Activated gamma-delta T cell treated with anti-CD3 and anti-CD28 coated beads, Interleukin-2, amount 50 U/mL, for 16 hours (primary cell): ENCODE results near the gene FXR2.

Source experiments
- DNase-seq: peaks from one replicate; pipeline ENCODE4 v3.0.0-alpha.2; 2020; ENCODE audit warnings: low read depth

The FXR2 gene

GRCh38 chr17:7572588-7573323, 41.9 kb downstream of the FXR2 start:
- peak; percentile 98 for DNase-seq

DNA sequence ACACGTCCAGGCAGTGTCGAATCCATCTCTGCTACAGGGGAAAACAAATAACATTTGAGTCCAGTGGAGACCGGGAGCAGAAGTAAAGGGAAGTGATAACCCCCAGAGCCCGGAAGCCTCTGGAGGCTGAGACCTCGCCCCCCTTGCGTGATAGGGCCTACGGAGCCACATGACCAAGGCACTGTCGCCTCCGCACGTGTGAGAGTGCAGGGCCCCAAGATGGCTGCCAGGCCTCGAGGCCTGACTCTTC, 42.4 kb downstream of the FXR2 start:
- DNase-seq = no peak

GRCh38 chr17:7570351-7570750, 44.3 kb downstream of the FXR2 start:
- no peak for DNase-seq

GRCh38 chr17:7569571-7569970, 45.1 kb downstream of the FXR2 start:
- no peak for DNase-seq

DNA sequence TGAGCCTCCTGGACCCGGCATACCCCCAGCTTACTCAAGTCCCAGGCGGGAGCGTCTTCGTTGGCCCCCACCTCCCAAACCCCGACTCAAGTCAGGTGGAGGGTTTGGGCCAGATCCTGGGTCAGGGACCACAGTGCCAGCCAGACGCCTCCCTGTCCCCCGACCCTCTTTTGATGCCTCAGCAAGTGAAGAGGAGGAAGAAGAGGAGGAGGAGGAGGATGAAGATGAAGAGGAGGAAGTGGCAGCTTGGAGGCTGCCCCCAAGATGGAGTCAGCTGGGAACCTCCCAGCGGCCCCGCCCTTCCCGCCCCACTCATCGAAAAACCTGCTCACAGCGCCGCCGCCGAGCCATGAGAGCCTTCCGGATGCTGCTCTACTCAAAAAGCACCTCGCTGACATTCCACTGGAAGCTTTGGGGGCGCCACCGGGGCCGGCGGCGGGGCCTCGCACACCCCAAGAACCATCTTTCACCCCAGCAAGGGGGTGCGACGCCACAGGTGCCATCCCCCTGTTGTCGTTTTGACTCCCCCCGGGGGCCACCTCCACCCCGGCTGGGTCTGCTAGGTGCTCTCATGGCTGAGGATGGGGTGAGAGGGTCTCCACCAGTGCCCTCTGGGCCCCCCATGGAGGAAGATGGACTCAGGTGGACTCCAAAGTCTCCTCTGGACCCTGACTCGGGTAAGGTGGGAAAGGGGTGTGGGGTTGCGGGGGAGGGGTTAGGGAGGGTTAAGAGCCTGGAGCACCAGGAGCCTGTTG, 51.4 kb downstream of the FXR2 start:
- no peak for DNase-seq

- no peak for DNase-seq
Measured at GRCh38 chr17:7562208-7562605, 52.5 kb downstream of the FXR2 start.

GRCh38 chr17:7561589-7562207, 53.0 kb downstream of the FXR2 start, which contains the start of gene SENP3:
Gene SENP3, plus strand, starts transcription at chr17:7561919. Its CDS starts 1,158 bp downstream, at chr17:7563077.
- peak; percentile 80 for DNase-seq

DNA sequence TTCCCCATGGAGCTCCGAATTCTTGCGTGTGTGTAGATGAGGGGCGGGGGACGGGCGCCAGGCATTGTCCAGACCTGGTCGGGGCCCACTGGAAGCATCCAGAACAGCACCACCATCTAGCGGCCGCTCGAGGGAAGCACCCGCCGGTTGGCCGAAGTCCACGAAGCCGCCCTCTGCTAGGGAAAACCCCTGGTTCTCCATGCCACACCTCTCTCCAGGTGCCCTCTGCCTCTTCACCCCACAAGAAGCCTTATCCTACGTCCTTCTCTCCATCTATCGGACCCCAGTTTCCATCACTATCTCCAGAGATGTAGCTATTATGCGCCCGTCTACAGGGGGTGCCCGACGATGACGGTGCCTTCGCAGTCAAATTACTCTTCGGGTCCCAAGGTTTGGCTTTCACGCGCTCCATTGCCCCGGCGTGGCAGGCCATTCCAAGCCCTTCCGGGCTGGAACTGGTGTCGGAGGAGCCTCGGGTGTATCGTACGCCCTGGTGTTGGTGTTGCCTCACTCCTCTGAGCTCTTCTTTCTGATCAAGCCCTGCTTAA, 53.6 kb downstream of the FXR2 start:
- DNase-seq = peak; percentile 75

DNA sequence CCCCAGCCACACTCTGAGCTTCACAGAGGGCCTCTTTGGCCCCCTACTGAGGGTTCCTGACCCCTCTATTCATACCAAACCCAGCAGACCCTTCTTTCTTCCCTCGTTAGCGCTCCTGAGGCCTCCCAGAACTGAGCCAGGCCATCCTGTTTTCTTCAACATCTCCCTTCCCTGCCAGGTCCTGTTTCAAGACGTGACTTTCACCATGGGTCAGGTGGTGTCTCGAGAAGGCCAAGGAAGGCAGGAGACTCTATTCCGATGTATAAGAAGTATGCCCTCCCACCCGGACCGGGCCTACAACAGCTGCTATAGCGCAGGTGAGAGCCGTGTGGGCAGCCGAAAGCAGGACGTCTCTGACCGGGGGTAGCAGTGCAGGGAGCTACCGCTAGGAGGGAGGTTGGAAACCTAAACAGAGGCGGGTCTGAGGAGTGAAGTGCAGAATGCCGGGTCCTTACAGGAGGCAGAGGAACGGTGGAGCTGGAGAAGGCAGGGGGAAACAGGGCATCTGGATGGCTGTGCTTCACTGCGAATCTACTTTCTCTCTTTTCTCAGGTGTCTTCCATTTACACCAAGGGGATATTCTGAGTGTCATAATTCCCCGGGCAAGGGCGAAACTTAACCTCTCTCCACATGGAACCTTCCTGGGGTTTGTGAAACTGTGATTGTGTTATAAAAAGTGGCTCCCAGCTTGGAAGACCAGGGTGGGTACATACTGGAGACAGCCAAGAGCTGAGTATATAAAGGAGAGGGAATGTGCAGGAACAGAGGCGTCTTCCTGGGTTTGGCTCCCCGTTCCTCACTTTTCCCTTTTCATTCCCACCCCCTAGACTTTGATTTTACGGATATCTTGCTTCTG, 54.3 kb downstream of the FXR2 start:
- peak; percentile 42 for DNase-seq

DNA sequence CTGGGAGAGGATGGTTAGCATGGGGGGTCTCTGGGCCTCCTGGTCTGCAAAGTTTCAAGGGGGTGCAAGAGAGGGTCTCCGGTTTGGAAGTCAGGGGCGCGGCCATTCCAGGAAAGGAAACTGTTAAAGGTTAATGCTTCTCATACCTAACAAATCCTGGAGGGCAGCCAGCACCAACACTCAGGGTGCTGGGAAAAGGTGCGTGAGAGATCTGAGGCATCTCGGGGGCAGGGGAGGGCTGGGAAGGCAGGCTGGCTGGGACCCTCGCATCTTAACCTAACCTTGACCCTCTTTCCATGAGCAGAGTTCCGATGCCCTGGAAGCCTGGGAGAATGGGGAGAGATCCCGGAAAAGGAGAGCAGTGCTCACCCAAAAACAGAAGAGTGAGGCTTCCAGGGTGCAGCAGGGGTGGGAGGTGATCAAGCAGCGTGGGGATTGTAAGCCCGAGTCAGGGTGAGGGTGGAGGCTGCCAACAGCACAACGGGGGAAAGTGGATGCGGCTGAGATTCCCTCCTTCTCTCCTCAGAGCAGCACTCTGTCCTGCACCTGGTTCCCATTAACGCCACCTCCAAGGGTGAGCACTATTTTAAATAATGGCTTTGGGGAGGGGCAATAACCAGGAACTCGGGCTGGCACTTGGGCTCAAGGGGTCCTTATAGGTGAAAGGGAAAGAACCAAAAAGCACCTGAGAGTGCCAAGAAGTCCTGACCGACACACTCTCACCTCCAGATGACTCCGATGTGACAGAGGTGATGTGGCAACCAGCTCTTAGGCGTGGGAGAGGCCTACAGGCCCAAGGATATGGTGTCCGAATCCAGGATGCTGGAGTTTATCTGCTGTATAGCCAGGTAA, 55.2 kb downstream of the FXR2 start:
- no peak for DNase-seq

DNA sequence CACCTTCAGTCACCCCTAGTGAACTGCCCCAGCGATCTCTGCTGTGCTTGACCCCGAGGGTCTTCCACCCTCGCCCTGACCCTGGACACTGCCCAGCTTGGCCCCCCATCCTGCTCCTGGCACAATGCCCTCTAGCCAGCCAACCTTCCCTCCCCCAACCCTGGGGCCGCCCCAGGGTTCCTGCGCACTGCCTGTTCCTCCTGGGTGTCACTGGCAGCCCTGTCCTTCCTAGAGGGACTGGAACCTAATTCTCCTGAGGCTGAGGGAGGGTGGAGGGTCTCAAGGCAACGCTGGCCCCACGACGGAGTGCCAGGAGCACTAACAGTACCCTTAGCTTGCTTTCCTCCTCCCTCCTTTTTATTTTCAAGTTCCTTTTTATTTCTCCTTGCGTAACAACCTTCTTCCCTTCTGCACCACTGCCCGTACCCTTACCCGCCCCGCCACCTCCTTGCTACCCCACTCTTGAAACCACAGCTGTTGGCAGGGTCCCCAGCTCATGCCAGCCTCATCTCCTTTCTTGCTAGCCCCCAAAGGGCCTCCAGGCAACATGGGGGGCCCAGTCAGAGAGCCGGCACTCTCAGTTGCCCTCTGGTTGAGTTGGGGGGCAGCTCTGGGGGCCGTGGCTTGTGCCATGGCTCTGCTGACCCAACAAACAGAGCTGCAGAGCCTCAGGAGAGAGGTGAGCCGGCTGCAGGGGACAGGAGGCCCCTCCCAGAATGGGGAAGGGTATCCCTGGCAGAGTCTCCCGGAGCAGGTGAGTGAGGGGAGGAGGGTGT, 56.0 kb downstream of the FXR2 start, which contains the start of gene TNFSF13:
Gene TNFSF13 (plus strand): TSS at position 207 of the 776 bp plus-strand sequence. CDS start 290 bp downstream, at position 497.
- no peak for DNase-seq

- no peak for DNase-seq
Measured at GRCh38 chr17:7557775-7558543, 56.7 kb downstream of the FXR2 start.

GRCh38 chr17:7557147-7557764, 57.4 kb downstream of the FXR2 start:
- no peak for DNase-seq

DNA sequence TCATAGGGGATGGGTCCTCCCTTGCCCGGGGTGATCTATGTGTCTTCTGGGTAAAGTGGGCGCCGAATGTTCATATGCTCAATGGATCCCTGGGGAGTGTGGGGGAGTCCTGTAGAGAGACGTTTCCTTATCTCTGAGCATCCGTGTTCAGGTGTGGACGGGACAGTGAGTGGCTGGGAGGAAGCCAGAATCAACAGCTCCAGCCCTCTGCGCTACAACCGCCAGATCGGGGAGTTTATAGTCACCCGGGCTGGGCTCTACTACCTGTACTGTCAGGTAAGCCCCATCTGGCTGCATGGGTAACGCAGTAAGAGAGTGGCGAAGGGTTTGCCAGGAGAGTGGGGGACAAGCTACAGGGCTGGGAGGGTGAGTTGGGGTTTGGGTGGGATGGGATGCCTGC, 58.1 kb downstream of the FXR2 start:
- DNase-seq = no peak

- no peak for DNase-seq
Measured at GRCh38 chr17:7555320-7555948, 59.3 kb downstream of the FXR2 start.

DNA sequence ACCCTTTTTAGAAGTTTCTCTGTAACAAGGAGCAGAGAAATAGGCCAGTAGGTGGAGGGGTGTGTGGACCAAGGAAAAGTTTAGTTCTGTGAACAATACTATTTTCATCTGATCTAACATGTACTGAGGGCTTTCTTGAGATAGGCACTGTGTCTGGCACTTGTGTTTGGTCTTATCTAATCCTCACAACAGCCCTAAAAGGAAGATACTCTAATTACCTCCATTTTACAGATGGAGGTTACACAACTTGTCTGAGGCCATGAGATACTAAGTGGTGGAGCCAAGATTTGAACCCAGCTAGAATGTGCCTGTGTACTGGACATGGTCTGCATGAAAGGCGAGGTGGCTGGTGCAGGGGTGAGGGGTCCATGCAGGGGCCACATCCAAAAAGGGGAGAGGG, 61.3 kb downstream of the FXR2 start:
- no peak for DNase-seq

- no peak for DNase-seq
Measured at GRCh38 chr17:7552621-7553051, 62.1 kb downstream of the FXR2 start.

GRCh38 chr17:7551396-7551795, 63.3 kb downstream of the FXR2 start:
- no peak for DNase-seq
